Measurements from ENCODE around the gene NPLOC4. TPM values are rescaled to one million over a fixed set of nuclear protein-coding genes. Genes with fewer than 3 reads are reported as not detected.

The NPLOC4 gene
- total and polyA plus RNA-seq, 2 donors (not counting 1 experiment from before 2014, with no cell fraction given) = 51.0 to 62.5 TPM

DNA sequence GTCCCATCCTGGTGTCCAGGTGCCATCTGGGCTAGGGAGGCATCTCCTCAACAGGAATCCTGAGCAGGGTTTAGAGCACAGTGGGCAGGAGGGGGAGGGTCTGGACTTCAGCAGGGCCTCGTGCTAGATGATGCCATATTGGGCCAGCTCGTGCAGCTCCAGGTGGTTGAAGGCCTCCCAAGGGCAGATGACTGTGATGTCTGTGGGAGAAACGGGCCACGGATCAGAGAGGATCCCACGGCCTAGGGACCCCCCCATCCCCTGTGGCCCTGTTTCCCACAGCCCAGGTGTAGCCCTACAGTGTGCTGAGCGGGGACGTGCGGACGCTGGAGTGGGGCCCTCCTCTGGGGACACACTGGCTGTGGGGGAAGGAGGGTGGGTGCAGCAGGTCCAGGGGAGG is 14.0 kb upstream of the NPLOC4 start:
- no peak overlapping the region for H3K4me2 ChIP-seq (ENCODE audit: extremely low read depth, insufficient read depth, low read length)
- TF ChIP-seq EZH2 (IDR thresholded peaks at IDR 0.05; ENCODE audit: low read length, missing control alignments) (no peak), CTCF (conservative IDR thresholded peaks at IDR 0.05 in 1 of 2, IDR thresholded peaks at IDR 0.05 in 1 of 2; ENCODE audit: low read depth in 1 of 2, low read length in 2 of 2) (no peak)
- no peak overlapping the region for H3K9ac ChIP-seq (ENCODE audit: insufficient read depth, low read length)
- no peak overlapping the region for H2AFZ ChIP-seq (ENCODE audit: low read length)
- H3K27ac ChIP-seq (ENCODE audit: insufficient read depth, low read length) = no peak overlapping the region
- no peaks in the 10 kb centered on the region for H4K20me1 ChIP-seq (ENCODE audit: control insufficient read depth, extremely low read depth, insufficient read depth, low read length)
- peaks cover 5% of the 10 kb centered on the region for H3K4me1 ChIP-seq (ENCODE audit: control insufficient read depth, extremely low read depth, insufficient read depth, low read length)
- no peak for DNase-seq (ENCODE audit: low read depth in 2 of 2)
- H3K79me2 ChIP-seq (ENCODE audit: control insufficient read depth, insufficient read depth, low read length) = no peaks in the 10 kb centered on the region
- H3K36me3 ChIP-seq (ENCODE audit: control insufficient read depth, insufficient read depth, low read length) = no peaks in the 10 kb centered on the region
- H3K9me3 ChIP-seq (ENCODE audit: control insufficient read depth, insufficient read depth, low read depth, low read length) = no peaks in the 10 kb centered on the region
- no peak overlapping the region for H3K4me3 ChIP-seq (replicated peaks in 1 of 4; ENCODE audit: control extremely low read depth in 1 of 4, insufficient read depth in 1 of 4, low read depth in 3 of 4, low read length in 4 of 4)
- H3K27me3 ChIP-seq (ENCODE audit: control insufficient read depth, insufficient read depth, low read length) = peaks cover 22% of the 10 kb centered on the region

GRCh38 chr17:81648707-81649085 is 11.8 kb upstream of the NPLOC4 start:
- Histone ChIP-seq H3K79me2 (ENCODE audit: control insufficient read depth, insufficient read depth, low read length) (no peaks in the 10 kb centered on the region), H3K27ac (ENCODE audit: insufficient read depth, low read length) (no peak overlapping the region), H3K4me1 (ENCODE audit: control insufficient read depth, extremely low read depth, insufficient read depth, low read length) (peaks cover 5% of the 10 kb centered on the region), H3K9ac (ENCODE audit: insufficient read depth, low read length) (no peak overlapping the region), H3K4me2 (ENCODE audit: extremely low read depth, insufficient read depth, low read length) (no peak overlapping the region), H3K27me3 (ENCODE audit: control insufficient read depth, insufficient read depth, low read length) (peaks cover 22% of the 10 kb centered on the region), H4K20me1 (ENCODE audit: control insufficient read depth, extremely low read depth, insufficient read depth, low read length) (no peaks in the 10 kb centered on the region), H3K9me3 (ENCODE audit: control insufficient read depth, insufficient read depth, low read depth, low read length) (no peaks in the 10 kb centered on the region), H3K4me3 (replicated peaks in 1 of 4; ENCODE audit: control extremely low read depth in 1 of 4, insufficient read depth in 1 of 4, low read depth in 3 of 4, low read length in 4 of 4) (no peak overlapping the region), H3K36me3 (ENCODE audit: control insufficient read depth, insufficient read depth, low read length) (no peaks in the 10 kb centered on the region), H2AFZ (ENCODE audit: low read length) (no peak overlapping the region)
- no peak for DNase-seq (ENCODE audit: low read depth in 2 of 2)
- TF ChIP-seq EZH2 (IDR thresholded peaks at IDR 0.05; ENCODE audit: low read length, missing control alignments) (peak; percentile 11), CTCF (conservative IDR thresholded peaks at IDR 0.05 in 1 of 2, IDR thresholded peaks at IDR 0.05 in 1 of 2; ENCODE audit: low read depth in 1 of 2, low read length in 2 of 2) (no peak)

- H3K27ac ChIP-seq (ENCODE audit: insufficient read depth, low read length) = no peak overlapping the region
- H3K9me3 ChIP-seq (ENCODE audit: control insufficient read depth, insufficient read depth, low read depth, low read length) = no peaks in the 10 kb centered on the region
- H3K4me2 ChIP-seq (ENCODE audit: extremely low read depth, insufficient read depth, low read length) = peak overlapping the region; percentile 44
- H3K4me1 ChIP-seq (ENCODE audit: control insufficient read depth, extremely low read depth, insufficient read depth, low read length) = peaks cover 5% of the 10 kb centered on the region
- H3K4me3 ChIP-seq (replicated peaks in 1 of 4; ENCODE audit: control extremely low read depth in 1 of 4, insufficient read depth in 1 of 4, low read depth in 3 of 4, low read length in 4 of 4) = peak overlapping the region in 1 of 4 experiments; percentile 20
- no peaks in the 10 kb centered on the region for H4K20me1 ChIP-seq (ENCODE audit: control insufficient read depth, extremely low read depth, insufficient read depth, low read length)
- no peaks in the 10 kb centered on the region for H3K36me3 ChIP-seq (ENCODE audit: control insufficient read depth, insufficient read depth, low read length)
- no peak overlapping the region for H3K9ac ChIP-seq (ENCODE audit: insufficient read depth, low read length)
- H3K27me3 ChIP-seq (ENCODE audit: control insufficient read depth, insufficient read depth, low read length) = peaks cover 22% of the 10 kb centered on the region
- no peak overlapping the region for H2AFZ ChIP-seq (ENCODE audit: low read length)
- no peaks in the 10 kb centered on the region for H3K79me2 ChIP-seq (ENCODE audit: control insufficient read depth, insufficient read depth, low read length)
- DNase-seq (ENCODE audit: low read depth in 2 of 2) = no peak
- peak; percentile 52 for TF ChIP-seq EZH2 (IDR thresholded peaks at IDR 0.05; ENCODE audit: low read length, missing control alignments)
- no peak for TF ChIP-seq CTCF (conservative IDR thresholded peaks at IDR 0.05 in 1 of 2, IDR thresholded peaks at IDR 0.05 in 1 of 2; ENCODE audit: low read depth in 1 of 2, low read length in 2 of 2)
These were observed 11.2 kb upstream of the NPLOC4 start for GRCh38 chr17:81648013-81648706.

Data from fibroblast of lung (primary cell).